Stimulated activated CD4-positive, alpha-beta T cell treated with anti-CD3 and anti-CD28 coated beads, Interleukin-12 subunit alpha, Interleukin-12 subunit beta, amount 100 ng/mL, for 4 hours (primary cell): ENCODE data around the gene CERS6.

ENCODE experiments used
- DNase-seq: peaks from one replicate; pipeline ENCODE4 v3.0.0-alpha.2; 2020

Gene CERS6

GRCh38 chr2:168445960-168446359 lies 10.1 kb upstream of the CERS6 start:
- DNase-seq, result no peak

GRCh38 chr2:168448980-168449379 lies 7.1 kb upstream of the CERS6 start:
- DNase-seq, result no peak

GRCh38 chr2:168449419-168449818 lies 6.7 kb upstream of the CERS6 start:
- no peak for DNase-seq

- DNase-seq, result no peak
Measured at GRCh38 chr2:168450171-168450570, 5.9 kb upstream of the CERS6 start.

- no peak for DNase-seq
Measured at GRCh38 chr2:168450732-168451131, 5.3 kb upstream of the CERS6 start.

- DNase-seq, result no peak
Measured at GRCh38 chr2:168452781-168453180, 3.3 kb upstream of the CERS6 start.

GRCh38 chr2:168453404-168453803 lies 2.7 kb upstream of the CERS6 start:
- DNase-seq, result no peak

GRCh38 chr2:168454737-168455644 lies 1.1 kb upstream of the CERS6 start:
- DNase-seq, result no peak

GRCh38 chr2:168456521-168457189 lies 583 bp downstream of the CERS6 start:
- DNase-seq, result peak; percentile 39

- DNase-seq, result no peak
Measured at GRCh38 chr2:168457190-168457895, 1.3 kb downstream of the CERS6 start.

- DNase-seq, result no peak
Measured at GRCh38 chr2:168458139-168458538, 2.1 kb downstream of the CERS6 start.

GRCh38 chr2:168459256-168459655 lies 3.2 kb downstream of the CERS6 start:
- DNase-seq, result no peak

- no peak for DNase-seq
Measured at GRCh38 chr2:168460571-168460970, 4.5 kb downstream of the CERS6 start.

- DNase-seq, result no peak
Measured at GRCh38 chr2:168461178-168461941, 5.3 kb downstream of the CERS6 start.

GRCh38 chr2:168461942-168462331 lies 5.9 kb downstream of the CERS6 start:
- no peak for DNase-seq

- DNase-seq, result no peak
Measured at GRCh38 chr2:168462543-168463045, 6.5 kb downstream of the CERS6 start.

GRCh38 chr2:168465594-168465993 lies 9.5 kb downstream of the CERS6 start:
- no peak for DNase-seq

GRCh38 chr2:168466190-168466737 lies 10.2 kb downstream of the CERS6 start:
- no peak for DNase-seq

- no peak for DNase-seq
Measured at GRCh38 chr2:168466834-168467565, 10.9 kb downstream of the CERS6 start.

- DNase-seq, result no peak
Measured at GRCh38 chr2:168467729-168468128, 11.7 kb downstream of the CERS6 start.

- DNase-seq, result no peak
Measured at GRCh38 chr2:168468354-168468753, 12.3 kb downstream of the CERS6 start.
